SK-N-SH treated with all-trans-retinoic acid at 6 μM for 48 hours (cell line): ENCODE results near the gene SUPT4H1.

Experiments
- ATAC-seq: fragments of 200-7000 bp; cut with Tn5 transposase; 3 replicates; pipeline ENCODE4 v1.9.1; 2020; ENCODE audit warnings: mild to moderate bottlenecking, moderate library complexity
- ARNTL ChIP-seq: fragments of 450-650 bp; formaldehyde crosslinking; IDR thresholded peaks from 2 replicates; pipeline ENCODE4 v1.5.0; 2020; ENCODE audit warnings: low read depth, mild to moderate bottlenecking, moderate library complexity, borderline replicate concordance
- BACH2 ChIP-seq: fragments of 250-450 bp; sonication (Bioruptor Pico); IDR thresholded peaks from 2 replicates; pipeline ENCODE4 v1.9.0; 2021; ENCODE audit warnings: mild to moderate bottlenecking, borderline replicate concordance
- CSDC2 ChIP-seq: fragments of 250-450 bp; sonication (Bioruptor Pico); IDR thresholded peaks from 2 replicates; pipeline ENCODE4 v1.5.0; 2020; ENCODE audit warnings: mild to moderate bottlenecking, moderate library complexity
- CSRNP3 ChIP-seq: fragments of 250-450 bp; sonication (Bioruptor Pico); IDR thresholded peaks from 2 replicates; pipeline ENCODE4 v1.5.1; 2021; ENCODE audit warnings: mild to moderate bottlenecking, moderate library complexity
- ESRRG ChIP-seq: fragments of 250-450 bp; sonication (Bioruptor Pico); IDR thresholded peaks from 2 replicates; pipeline ENCODE4 v1.6.1; 2021; ENCODE audit warnings: mild to moderate bottlenecking
- OSR1 ChIP-seq: fragments of 250-450 bp; sonication (Bioruptor Pico); IDR thresholded peaks from 2 replicates; pipeline ENCODE4 v1.8.0; 2022; ENCODE audit warnings: moderate library complexity, mild to moderate bottlenecking, inconsistent platforms
- PATZ1 ChIP-seq: fragments of 250-450 bp; sonication (Bioruptor Pico); IDR thresholded peaks from 2 replicates; pipeline ENCODE4 v1.8.0; 2020; ENCODE audit warnings: mild to moderate bottlenecking, moderate library complexity, borderline replicate concordance
- POU6F1 ChIP-seq: fragments of 250-450 bp; sonication (Bioruptor Pico); IDR thresholded peaks from 2 replicates; pipeline ENCODE4 v1.8.0; 2021; ENCODE audit warnings: low read depth, mild to moderate bottlenecking, moderate library complexity, borderline replicate concordance
- RARB ChIP-seq: fragments of 250-450 bp; sonication (Bioruptor Pico); IDR thresholded peaks from 2 replicates; pipeline ENCODE4 v1.8.0; 2021; ENCODE audit warnings: mild to moderate bottlenecking, moderate library complexity
- SNAI2 ChIP-seq: fragments of 250-450 bp; sonication (Bioruptor Pico); IDR thresholded peaks from 2 replicates; pipeline ENCODE4 v1.5.0; 2020; ENCODE audit warnings: mild to moderate bottlenecking, moderate library complexity
- TCF4 ChIP-seq: fragments of 250-450 bp; sonication (Bioruptor Pico); IDR thresholded peaks from 2 replicates; pipeline ENCODE4 v1.8.0; 2021; ENCODE audit warnings: mild to moderate bottlenecking, moderate library complexity, borderline replicate concordance
- TOX ChIP-seq: fragments of 250-450 bp; sonication (Bioruptor Pico); IDR thresholded peaks from 2 replicates; pipeline ENCODE4 v1.8.0; 2021; ENCODE audit warnings: mild to moderate bottlenecking, moderate library complexity, borderline replicate concordance
- TSHZ2 ChIP-seq: fragments of 250-450 bp; sonication (Bioruptor Pico); IDR thresholded peaks from 2 replicates; pipeline ENCODE4 v1.5.0; 2020; ENCODE audit warnings: mild to moderate bottlenecking, moderate library complexity
- ZC3H10 ChIP-seq: fragments of 250-450 bp; sonication (Bioruptor Pico); IDR thresholded peaks from 2 replicates; pipeline ENCODE4 v1.5.1; 2021; ENCODE audit warnings: mild to moderate bottlenecking, moderate library complexity
- ZFP3 ChIP-seq: fragments of 250-450 bp; sonication (Bioruptor Pico); IDR thresholded peaks from 2 replicates; pipeline ENCODE4 v1.5.0; 2020; ENCODE audit warnings: mild to moderate bottlenecking, moderate library complexity
- ZNF70 ChIP-seq: fragments of 450-650 bp; formaldehyde crosslinking; IDR thresholded peaks from 2 replicates; pipeline ENCODE4 v1.5.0; 2020; ENCODE audit warnings: mild to moderate bottlenecking, moderate library complexity
- ZNF8 ChIP-seq: fragments of 450-650 bp; formaldehyde crosslinking; IDR thresholded peaks from 2 replicates; pipeline ENCODE4 v1.5.0; 2020; ENCODE audit warnings: mild to moderate bottlenecking, moderate library complexity

The SUPT4H1 gene

GRCh38 chr17:58306131-58306951 lies 45.7 kb downstream of the SUPT4H1 start:
- TF ChIP-seq CSDC2 (CRISPR knock-in tag) (no peak), BACH2 (CRISPR knock-in tag) (no peak), ESRRG (CRISPR knock-in tag) (no peak), TSHZ2 (no peak), RARB (CRISPR knock-in tag) (no peak), PATZ1 (no peak), ARNTL (CRISPR knock-in tag) (no peak), ZFP3 (CRISPR knock-in tag) (no peak), ZNF8 (no peak), CSRNP3 (CRISPR knock-in tag) (no peak), SNAI2 (CRISPR knock-in tag) (no peak), TOX (no peak), ZC3H10 (no peak), TCF4 (CRISPR knock-in tag) (no peak)
- ATAC-seq: no peak

- TF ChIP-seq ZC3H10 (no peak), POU6F1 (CRISPR knock-in tag) (no peak), ZNF70 (CRISPR knock-in tag) (no peak), ESRRG (CRISPR knock-in tag) (no peak), CSDC2 (CRISPR knock-in tag) (no peak), ZFP3 (CRISPR knock-in tag) (no peak), TOX (no peak), PATZ1 (no peak), CSRNP3 (CRISPR knock-in tag) (no peak), RARB (CRISPR knock-in tag) (no peak), OSR1 (CRISPR knock-in tag) (no peak)
- ATAC-seq: no peak
Measured at GRCh38 chr17:58305626-58306025, 46.4 kb downstream of the SUPT4H1 start.
